Loucy (cell line): Measurements from ENCODE around the gene ATP5F1B.

Experiments
- CTCF ChIP-seq: fragments of 200-600 bp; sonication (generic); conservative IDR thresholded peaks from 2 replicates; pipeline ENCODE4 v1.5.1; 2014; ENCODE audit warnings: mild to moderate bottlenecking, antibody characterized with exemption, low read length
- EZH2phosphoT487 ChIP-seq: fragments of 200-600 bp; IDR thresholded peaks from 2 replicates; pipeline ENCODE4 v1.6.1; 2018; ENCODE audit warnings: antibody characterized with exemption, mild to moderate bottlenecking, moderate library complexity, borderline replicate concordance

- TF ChIP-seq CTCF (no peak), EZH2phosphoT487 (no peak)
These were observed 25.1 kb upstream of the ATP5F1B start for GRCh38 chr12:56670836-56671235.
